ENCODE data around the gene GABRP.
A peak's percentile ranks its signal among the peaks of the same experiment; 100 is the strongest.
"Not testable (repeated sequence)": the region's sequence is repeated elsewhere in the genome, so short reads cannot be mapped to it uniquely, and the experiment has no call there.

GABRP gene, protein sequence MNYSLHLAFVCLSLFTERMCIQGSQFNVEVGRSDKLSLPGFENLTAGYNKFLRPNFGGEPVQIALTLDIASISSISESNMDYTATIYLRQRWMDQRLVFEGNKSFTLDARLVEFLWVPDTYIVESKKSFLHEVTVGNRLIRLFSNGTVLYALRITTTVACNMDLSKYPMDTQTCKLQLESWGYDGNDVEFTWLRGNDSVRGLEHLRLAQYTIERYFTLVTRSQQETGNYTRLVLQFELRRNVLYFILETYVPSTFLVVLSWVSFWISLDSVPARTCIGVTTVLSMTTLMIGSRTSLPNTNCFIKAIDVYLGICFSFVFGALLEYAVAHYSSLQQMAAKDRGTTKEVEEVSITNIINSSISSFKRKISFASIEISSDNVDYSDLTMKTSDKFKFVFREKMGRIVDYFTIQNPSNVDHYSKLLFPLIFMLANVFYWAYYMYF

DNA sequence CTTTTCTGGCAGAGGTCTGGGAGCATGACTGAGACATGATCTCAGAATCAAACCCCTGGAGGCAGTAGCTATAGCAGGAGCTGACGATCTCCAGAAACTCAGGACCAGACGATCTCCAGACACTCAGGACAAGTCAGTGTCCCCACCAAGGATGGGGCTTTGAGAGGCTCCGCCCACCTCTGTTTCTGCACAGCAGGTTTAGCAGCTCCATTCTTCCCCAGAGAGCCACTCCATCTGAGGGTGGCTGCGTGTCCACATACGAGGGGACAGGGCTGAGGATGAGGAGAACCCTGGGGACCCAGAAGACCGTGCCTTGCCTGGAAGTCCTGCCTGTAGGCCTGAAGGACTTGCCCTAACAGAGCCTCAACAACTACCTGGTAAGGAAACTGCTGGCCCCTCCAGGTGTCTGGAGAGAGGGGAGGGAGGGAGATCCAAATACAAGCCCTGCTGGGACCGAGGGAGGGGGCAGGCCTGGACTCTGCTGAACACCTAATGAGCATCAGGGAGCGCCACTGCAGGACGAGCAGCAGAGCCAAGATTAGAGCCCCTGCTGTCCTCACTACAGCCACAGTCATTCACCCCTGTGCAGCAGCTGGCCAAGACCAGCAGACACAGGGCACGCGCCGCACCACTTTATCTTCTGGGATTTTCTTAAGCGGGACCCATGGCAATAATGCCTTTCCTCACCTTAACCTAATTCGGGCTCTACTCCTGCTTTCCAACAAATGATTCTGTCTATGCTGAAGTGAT is at the start of gene GABRP:
GABRP (plus strand) TSS at position 228 of the 750 bp plus-strand sequence. CDS start 4,891 bp downstream, outside the sequence.
- DNase-seq (ENCODE audit: low spot score) = no peak

- peak; percentile 26 for DNase-seq (ENCODE audit: low spot score)
These were observed 46.6 kb upstream of the GABRP start for GRCh38 chr5:170736966-170737365.

- peak; percentile 25 for DNase-seq (ENCODE audit: low spot score)
These were observed 45.9 kb upstream of the GABRP start for GRCh38 chr5:170737591-170737990.

GRCh38 chr5:170738840-170739239 is 44.7 kb upstream of the GABRP start:
- no peak for DNase-seq (ENCODE audit: low spot score)

DNA sequence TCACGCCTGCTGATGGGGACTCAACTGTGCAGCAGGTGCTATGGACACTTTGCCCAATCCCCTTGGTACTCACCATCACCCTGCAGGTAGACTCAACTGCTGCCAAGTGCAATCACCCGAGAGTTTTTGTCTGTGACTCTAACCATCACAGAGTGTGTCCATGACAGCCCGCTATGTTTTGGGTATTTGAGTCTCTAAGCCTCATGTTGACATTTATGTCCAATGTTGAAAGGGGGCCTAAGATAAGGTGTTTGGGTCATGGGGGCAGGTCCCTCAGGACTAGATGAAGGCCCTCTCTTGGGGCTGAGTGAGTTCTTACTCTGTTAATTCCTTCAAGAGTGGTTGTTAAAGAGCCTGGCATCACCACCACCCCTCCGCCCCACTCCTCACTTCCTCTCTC is 44.1 kb upstream of the GABRP start:
- DNase-seq (ENCODE audit: low spot score) = peak; percentile 26

- DNase-seq (ENCODE audit: low spot score) = peak; percentile 7
These were observed 42.8 kb upstream of the GABRP start for GRCh38 chr5:170740551-170741205.

GRCh38 chr5:170741801-170742200 is 41.7 kb upstream of the GABRP start:
- DNase-seq (ENCODE audit: low spot score) = peak; percentile 39

DNA sequence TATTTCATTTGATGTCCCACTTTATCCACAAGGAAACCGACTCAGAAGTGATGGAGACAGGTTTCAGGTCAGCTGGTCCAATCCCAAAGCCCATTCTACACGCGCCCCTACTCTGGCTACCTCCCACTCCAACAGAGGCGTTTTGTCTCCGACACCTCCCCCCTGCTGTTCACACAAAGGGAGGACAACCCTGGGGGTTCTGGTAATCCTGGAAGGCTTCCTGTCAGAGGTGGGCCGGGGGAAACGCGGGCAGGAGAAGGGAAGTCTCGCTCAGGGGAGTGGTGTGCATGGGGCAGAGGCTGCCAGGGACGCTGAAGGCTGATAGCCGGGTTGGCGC is 39.7 kb upstream of the GABRP start:
- DNase-seq (ENCODE audit: low spot score) = no peak

GRCh38 chr5:170745481-170746071 is 37.9 kb upstream of the GABRP start:
- peak; percentile 75 for DNase-seq (ENCODE audit: low spot score)

GRCh38 chr5:170746075-170746960 is 37.2 kb upstream of the GABRP start:
- DNase-seq (ENCODE audit: low spot score) = peak; percentile 60

- DNase-seq (ENCODE audit: low spot score) = peak; percentile 44
These were observed 36.6 kb upstream of the GABRP start for GRCh38 chr5:170746961-170747340.

GRCh38 chr5:170747357-170747756 is 36.2 kb upstream of the GABRP start:
- DNase-seq (ENCODE audit: low spot score) = peak; percentile 41

DNA sequence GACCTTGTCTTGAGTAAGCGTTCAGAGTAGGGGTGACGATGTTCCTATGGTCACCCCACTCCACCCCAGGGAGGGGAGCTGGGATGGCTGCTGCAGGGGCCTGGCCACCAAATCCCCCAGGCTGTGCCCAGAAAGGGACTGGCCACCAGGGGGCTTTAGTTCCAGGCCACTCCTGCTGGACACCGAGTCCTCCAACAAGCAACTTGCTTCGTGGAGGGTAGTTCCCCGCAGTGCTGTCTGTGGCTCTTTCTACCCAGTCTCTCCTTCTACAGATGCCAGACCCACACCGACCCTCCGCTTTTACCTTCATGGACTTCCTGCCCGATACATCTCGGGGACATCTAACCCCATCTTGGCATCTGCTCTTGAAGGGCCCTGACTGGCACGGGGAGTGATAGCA is 35.7 kb upstream of the GABRP start:
- peak; percentile 67 for DNase-seq (ENCODE audit: low spot score)

GRCh38 chr5:170748951-170749471 is 34.5 kb upstream of the GABRP start:
- DNase-seq (ENCODE audit: low spot score) = peak; percentile 46

- DNase-seq (ENCODE audit: low spot score) = peak; percentile 9
These were observed 33.6 kb upstream of the GABRP start for GRCh38 chr5:170749911-170750431.

GRCh38 chr5:170750791-170751190 is 32.7 kb upstream of the GABRP start:
- peak; percentile 25 for DNase-seq (ENCODE audit: low spot score)

DNA sequence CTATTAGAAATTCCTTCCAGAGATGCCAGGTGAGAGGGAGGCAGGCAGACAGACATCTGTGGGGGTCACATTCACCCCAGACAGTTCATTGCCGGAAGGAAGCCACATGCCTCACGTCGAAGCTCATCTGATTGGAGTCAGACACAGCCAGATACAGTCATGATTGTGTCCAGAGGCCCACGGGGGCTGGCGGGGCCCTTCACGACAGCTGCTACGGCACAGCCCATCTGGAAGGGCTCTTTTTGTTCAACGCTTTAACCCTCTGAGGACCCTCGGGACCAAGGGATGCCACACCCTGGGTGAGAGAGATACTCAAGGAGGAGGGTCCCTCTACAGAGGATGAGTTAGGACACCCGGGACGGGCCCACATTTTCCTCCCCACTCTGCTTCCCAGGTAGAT is 31.9 kb upstream of the GABRP start:
- peak; percentile 31 for DNase-seq (ENCODE audit: low spot score)

- DNase-seq (ENCODE audit: low spot score) = peak; percentile 45
These were observed 31.0 kb upstream of the GABRP start for GRCh38 chr5:170752257-170753215.

GRCh38 chr5:170753311-170753710 is 30.2 kb upstream of the GABRP start:
- no peak for DNase-seq (ENCODE audit: low spot score)

GRCh38 chr5:170754508-170754907 is 29.0 kb upstream of the GABRP start:
- DNase-seq (ENCODE audit: low spot score) = not testable (repeated sequence)
